ENCODE results near the gene DCC.

DCC gene

GRCh38 chr18:52323802-52324201, 16.2 kb upstream of the DCC start:
- no peak overlapping the region for H3K4me3 ChIP-seq (replicated peaks; ENCODE audit: low read depth, low read length)
- TF ChIP-seq, protein P1, sequence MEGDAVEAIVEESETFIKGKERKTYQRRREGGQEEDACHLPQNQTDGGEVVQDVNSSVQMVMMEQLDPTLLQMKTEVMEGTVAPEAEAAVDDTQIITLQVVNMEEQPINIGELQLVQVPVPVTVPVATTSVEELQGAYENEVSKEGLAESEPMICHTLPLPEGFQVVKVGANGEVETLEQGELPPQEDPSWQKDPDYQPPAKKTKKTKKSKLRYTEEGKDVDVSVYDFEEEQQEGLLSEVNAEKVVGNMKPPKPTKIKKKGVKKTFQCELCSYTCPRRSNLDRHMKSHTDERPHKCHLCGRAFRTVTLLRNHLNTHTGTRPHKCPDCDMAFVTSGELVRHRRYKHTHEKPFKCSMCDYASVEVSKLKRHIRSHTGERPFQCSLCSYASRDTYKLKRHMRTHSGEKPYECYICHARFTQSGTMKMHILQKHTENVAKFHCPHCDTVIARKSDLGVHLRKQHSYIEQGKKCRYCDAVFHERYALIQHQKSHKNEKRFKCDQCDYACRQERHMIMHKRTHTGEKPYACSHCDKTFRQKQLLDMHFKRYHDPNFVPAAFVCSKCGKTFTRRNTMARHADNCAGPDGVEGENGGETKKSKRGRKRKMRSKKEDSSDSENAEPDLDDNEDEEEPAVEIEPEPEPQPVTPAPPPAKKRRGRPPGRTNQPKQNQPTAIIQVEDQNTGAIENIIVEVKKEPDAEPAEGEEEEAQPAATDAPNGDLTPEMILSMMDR (IDR thresholded peaks at IDR 0.05; ENCODE audit: low read depth, low read length, missing control alignments): no peak
- DNase-seq (ENCODE audit: extremely low read depth, low read depth): no peak

DNA sequence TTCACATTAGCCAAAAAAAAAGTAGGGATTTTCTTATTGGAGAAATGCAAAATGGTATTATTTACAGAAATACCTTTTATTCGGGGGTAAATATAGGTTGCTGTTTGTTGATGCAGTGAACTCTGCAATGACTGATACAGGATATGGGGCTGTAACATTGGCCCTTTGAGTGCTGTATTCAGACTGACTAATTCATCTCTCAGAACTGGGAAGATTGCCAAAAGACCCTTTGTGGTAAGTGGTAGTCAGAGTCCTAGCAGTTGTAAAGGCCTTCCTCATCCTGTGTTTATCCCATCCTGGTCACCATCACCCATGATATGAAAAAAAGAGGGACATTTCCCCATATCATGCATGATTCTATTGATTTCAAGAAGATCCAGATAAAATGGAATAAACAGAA, 14.0 kb upstream of the DCC start:
- TF ChIP-seq, protein P1 (IDR thresholded peaks at IDR 0.05; ENCODE audit: low read depth, low read length, missing control alignments): no peak
- no peak overlapping the region for H3K4me3 ChIP-seq (replicated peaks; ENCODE audit: low read depth, low read length)
- DNase-seq (ENCODE audit: extremely low read depth, low read depth): no peak

GRCh38 chr18:52333860-52334259, 6.1 kb upstream of the DCC start:
- no peak overlapping the region for H3K4me3 ChIP-seq (replicated peaks; ENCODE audit: low read depth, low read length)
- TF ChIP-seq, protein P1 (IDR thresholded peaks at IDR 0.05; ENCODE audit: low read depth, low read length, missing control alignments): no peak
- no peak for DNase-seq (ENCODE audit: extremely low read depth, low read depth)

DNA sequence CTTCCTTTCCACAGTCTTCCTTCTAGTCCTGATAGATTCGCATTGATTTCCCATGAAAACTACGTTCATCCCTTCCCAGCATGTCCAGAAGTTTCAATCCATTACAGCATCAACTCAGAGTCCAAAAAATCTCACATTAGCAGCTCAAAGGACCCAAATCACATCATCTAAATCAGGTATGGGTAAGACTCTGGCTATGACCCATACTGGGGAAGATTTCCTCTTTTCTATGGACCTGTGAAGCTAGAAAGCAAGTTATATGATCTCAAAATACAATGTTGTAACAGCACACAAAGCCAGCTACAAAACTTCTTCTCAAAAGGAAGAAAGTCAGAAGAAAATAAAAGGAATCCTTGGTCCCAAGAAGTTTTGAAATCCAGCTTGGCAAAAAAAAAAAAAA, 5.7 kb upstream of the DCC start:
- TF ChIP-seq, protein P1 (IDR thresholded peaks at IDR 0.05; ENCODE audit: low read depth, low read length, missing control alignments): no peak
- DNase-seq (ENCODE audit: extremely low read depth, low read depth): no peak
- H3K4me3 ChIP-seq (replicated peaks; ENCODE audit: low read depth, low read length): no peak overlapping the region

GRCh38 chr18:52334896-52335295, 5.1 kb upstream of the DCC start:
- no peak overlapping the region for H3K4me3 ChIP-seq (replicated peaks; ENCODE audit: low read depth, low read length)
- TF ChIP-seq, protein P1 (IDR thresholded peaks at IDR 0.05; ENCODE audit: low read depth, low read length, missing control alignments): no peak
- no peak for DNase-seq (ENCODE audit: extremely low read depth, low read depth)

GRCh38 chr18:52337276-52337675, 2.7 kb upstream of the DCC start:
- DNase-seq (ENCODE audit: extremely low read depth, low read depth): no peak
- TF ChIP-seq, protein P1 (IDR thresholded peaks at IDR 0.05; ENCODE audit: low read depth, low read length, missing control alignments): no peak
- H3K4me3 ChIP-seq (replicated peaks; ENCODE audit: low read depth, low read length): no peak overlapping the region

- TF ChIP-seq, protein P1 (IDR thresholded peaks at IDR 0.05; ENCODE audit: low read depth, low read length, missing control alignments): no peak
- no peak for DNase-seq (ENCODE audit: extremely low read depth, low read depth)
- no peak overlapping the region for H3K4me3 ChIP-seq (replicated peaks; ENCODE audit: low read depth, low read length)
Measured at GRCh38 chr18:52340406-52341102, 557 bp downstream of the DCC start.

All from HFF-Myc (cell line).